GM19025 (cell line): ENCODE results near the gene CRTAC1.

Experiments
- ATAC-seq: cut with Tn5 transposase; IDR thresholded peaks from one replicate; pipeline ENCODE4 v1.9.1; 2021; ENCODE audit warnings: mild to moderate bottlenecking, low read depth, moderate library complexity; ENCODE audit not compliant: unreplicated experiment

CRTAC1 gene

DNA sequence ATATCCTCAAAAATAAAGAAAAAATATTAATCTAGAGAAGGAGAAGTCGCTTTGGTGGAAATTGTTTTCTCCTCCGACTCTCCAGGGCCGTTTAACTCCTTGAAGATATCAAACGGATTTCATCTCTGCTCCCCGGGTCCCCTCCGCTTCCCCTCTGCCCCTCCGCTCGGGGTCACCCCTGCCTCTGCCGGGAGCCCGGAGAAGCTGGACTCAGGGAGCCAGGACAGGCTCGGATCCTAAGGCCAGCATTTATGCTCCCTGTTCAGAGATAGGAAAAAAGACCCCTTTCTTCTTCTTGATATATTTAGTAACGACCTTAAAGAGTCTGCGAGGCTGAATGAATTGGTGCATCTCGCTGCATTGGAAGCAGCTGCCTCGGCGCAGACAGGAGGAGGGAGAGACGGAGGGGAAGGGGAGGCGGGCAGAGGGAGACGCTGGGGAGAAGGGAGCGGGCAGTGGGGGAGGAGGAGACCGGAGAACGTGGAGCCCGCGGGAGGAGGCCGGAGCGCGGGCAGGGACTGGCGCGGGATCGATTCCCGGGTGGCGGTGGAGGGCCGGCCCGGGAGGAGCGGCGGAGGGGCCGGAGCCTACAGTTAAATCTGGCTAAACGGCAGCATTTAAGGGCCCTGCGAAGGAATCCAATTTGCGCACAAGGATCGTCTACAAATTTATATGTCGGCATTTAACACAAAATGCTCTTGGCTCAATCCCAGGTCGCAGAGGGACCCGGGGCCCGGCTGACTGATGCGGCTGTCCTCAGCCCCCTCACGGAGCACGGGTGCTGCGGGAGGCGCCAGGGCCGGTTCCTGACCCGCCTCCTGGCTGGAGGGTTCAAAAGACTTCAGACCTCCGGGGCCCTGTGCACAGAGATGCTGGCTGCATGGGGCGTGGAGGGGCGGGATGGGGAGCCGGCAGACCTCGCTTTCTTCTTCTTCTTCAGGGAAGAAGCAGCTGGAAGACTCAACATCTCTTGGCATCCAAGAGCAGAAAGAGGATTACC lies 55.6 kb downstream of the CRTAC1 start:
- no peak for ATAC-seq

DNA sequence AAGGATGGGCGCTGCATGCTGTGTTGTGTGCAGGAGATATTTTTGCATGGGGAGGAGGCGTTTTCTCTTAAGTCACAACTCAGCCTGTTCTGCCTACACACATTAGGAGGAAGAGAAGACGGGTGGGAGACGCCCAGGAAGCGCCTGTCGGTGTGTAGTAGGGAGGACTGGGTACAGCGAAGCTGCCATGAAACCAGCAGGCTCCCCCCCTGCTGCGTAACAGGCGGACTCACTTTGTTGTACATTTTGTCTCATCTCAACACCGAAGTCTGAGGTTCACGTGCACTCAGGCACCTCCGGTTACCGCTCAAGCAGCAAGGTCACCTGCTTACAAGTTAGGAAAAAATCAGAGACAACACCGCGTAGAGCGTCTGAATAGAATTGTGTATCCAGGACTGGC lies 56.3 kb downstream of the CRTAC1 start:
- ATAC-seq, result no peak

DNA sequence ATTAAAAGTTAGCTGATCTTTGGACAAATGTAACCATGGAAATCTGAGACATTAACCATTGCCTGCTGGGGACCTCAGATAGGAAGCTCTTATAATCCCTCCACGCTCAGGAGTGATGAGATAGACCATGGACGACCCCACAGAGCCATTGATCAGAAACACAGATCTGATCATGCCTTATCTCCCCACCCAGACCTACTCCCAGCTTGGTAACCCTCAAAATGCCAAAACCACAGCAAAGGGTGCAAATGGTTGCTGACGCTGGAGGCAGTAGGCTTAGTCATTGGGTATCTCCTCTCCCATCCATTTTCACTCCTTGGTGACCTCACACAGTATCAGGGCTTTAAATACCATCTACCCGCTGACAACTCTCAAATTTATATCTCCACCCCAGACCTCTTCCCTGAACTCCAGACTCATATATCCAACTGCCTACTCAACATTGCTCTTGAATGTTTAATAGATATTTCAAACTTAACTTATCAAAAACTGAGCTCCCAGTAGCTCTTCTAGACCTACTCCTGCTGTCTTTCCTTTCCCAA lies 60.8 kb downstream of the CRTAC1 start:
- ATAC-seq, result no peak

DNA sequence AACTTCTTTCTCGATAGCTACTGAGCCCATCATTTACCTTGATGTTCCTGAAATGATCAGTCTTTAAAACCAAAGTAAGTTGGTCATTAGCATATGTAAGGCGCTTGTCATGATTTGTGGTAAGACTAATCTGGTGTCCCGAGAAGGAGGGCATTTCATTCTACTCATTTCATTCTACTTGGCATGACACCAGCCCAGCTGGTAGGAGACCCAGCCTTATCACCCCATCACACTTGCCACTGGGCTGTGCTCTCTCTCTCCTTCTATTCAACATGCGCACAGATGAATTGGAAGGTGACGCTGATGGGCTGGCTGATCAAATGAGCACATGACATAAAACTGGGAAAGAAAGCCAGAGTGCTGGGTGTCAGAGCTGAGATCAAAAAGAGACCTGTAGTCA lies 65.7 kb downstream of the CRTAC1 start:
- ATAC-seq, result no peak

DNA sequence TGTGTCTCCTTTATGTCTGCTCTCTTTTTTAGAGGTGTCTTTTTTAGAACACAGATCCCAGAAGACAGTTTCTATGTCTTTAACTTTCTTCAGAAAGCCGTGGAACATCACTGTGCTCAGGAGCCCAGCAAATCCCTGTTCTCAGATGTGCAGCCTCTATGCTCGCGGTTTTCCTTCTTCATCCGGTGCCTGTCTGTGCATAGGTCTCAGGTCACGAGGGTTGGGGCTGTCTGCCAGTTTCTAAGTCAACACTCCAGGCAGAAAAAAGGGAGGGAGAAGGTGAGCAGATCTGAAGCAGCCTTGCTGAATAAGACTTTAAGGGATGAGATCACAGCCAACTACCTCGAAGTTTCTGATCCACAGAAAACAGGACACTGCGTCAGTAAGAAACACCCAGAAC lies 68.5 kb downstream of the CRTAC1 start:
- ATAC-seq, result no peak

DNA sequence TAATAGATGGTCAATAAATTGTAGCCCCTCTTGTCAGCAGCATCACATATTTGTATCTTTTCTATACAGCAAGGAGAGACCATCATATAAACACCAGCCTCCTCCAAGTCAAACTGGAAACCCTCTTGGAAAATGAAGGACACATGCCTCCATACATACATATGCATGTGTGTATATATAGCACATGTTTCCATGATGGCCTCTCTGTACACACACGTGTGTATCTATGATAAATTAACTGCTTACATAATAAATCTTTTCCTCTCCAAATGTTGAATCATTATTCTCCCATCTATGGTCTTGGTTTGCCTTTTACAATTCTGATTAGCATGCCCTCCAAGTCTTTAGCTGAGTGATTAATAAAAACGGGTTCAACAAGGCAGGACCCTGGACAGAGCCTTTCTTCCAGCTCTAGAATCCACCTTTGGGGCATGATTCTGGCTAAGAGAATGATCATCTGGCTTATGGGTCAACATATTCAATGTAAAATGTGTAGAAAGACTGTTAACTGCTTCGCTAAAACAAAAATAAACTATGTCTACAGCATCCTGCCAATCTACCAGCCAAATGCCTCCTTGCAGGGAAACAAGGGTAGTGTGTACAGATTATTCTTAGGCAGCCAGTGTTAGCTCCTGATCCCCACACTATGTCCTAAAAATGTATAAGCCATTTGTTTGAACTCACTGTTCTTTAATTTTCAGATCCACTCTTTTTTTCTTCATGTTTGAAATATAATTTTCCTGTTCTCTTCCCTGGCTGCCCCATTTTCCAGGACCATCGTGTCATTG lies 70.0 kb downstream of the CRTAC1 start:
- ATAC-seq, result no peak

DNA sequence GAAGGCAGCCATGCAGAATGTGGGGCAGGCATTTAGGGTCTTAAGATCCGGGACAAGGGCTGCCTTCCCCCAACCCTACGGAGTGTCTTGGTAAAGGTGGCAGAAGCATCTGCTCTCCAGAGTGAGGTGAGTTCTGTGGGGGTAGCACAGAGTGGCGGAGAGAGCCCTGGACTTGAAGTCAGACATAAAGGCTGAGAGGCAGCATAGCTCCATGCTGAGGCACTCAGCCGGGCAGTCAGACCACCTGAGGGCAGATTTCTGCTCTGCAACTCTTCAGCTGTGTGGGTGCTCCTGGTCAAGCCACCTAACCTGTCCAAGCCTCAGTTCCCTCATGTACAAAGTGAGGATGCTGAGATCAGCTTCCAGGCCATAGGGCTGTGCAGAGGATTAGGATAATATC lies 81.0 kb downstream of the CRTAC1 start:
- no peak for ATAC-seq

DNA sequence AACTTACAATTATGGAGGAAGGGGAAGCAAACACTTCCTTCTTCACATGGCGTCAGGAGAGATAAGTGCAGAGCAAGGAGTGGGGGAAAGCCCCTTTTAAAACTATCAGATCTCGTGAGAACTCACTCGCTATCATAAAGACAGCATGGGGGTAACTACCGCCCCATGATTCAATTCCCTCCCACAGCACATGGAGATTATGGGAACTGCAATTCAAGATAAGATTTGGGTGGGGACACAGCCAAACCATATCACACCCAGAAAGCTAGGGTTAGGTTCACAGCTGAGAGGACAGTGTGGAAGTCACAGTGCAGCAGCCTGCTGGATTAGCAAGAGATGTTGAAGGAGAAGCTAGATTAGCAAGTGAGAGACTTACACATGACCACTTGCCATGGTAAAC lies 81.6 kb downstream of the CRTAC1 start:
- ATAC-seq, result no peak

DNA sequence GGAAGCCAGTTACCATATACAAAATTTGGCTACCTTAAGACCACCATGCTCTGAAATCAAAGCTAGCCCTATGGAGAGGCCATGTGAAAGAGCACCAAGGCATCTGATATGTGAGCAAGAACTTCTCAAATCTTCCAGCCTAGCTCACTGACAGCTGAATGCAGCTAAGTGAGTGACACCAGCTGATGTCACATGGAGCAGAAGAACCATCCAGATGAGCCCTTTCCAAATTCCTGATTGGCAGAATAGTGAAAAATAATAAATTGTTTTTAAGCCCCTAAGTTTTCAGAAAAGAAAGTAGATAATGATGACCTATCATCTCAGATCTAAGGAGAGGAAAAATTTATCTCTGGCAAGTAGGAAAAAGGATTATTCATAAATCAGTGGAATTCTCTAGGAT lies 85.6 kb downstream of the CRTAC1 start:
- ATAC-seq, result no peak

DNA sequence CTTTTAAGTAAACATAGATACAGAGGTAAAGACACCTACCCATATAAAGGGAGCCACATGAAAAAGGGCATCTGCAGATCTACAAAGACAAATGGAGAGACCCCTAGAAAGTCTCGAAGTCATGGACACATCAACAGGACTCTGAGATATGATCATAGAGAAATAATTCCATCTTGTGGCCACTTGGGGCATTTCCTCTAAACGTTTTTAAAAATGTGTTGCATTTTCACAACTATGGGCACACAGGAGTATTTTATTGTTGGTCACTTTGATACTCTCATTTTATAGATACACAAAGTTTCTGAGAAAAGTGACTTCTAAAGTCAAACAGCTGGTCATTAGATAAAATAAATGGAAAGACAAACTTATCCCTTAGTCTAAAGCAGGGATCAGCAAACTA lies 87.1 kb downstream of the CRTAC1 start:
- ATAC-seq, result no peak

DNA sequence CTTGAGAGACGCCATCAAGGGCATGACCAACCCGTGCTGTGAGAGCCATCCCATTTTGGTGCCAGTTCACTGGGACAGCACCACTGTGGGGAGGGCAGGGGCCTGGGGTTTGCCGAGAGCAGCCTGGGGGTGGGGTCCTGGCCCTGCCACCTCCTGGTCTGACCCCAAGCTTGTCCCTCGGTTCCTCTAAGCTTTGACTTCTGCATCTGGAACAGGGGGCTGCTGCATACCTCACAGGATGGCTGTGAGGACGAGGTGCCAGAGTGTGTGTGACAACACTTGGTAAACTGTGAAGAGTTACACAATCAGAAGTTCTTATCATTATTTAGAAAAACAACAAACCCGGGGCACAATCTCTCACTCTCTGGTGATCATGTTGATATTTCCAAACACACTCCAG lies 89.9 kb downstream of the CRTAC1 start:
- no peak for ATAC-seq

DNA sequence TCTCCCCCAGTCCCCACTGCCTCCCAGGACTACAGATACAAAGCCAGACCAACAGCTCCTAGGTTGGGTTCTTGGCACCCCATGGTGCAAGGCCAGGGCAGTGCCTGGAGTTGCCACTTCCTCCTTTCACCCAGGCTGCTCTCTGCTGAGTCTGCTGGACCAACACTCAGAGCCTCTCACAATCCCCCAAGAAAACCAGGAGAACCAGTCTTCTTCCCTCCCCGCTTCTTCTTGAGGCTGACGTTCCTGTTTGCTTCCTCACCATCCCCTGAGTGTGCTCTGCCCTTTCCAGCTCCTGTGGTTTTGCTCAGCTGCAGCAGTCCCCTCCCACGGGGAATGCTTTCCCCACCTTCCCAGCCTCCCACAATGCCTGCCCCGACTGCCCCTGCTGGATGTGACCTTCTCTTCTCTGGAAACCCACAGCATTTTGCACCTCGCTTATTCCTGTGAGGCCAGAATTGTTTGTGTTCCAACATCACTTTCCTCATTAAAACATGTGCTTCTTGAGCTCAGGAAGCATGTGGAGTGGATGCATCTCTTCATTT lies 90.9 kb downstream of the CRTAC1 start:
- no peak for ATAC-seq

DNA sequence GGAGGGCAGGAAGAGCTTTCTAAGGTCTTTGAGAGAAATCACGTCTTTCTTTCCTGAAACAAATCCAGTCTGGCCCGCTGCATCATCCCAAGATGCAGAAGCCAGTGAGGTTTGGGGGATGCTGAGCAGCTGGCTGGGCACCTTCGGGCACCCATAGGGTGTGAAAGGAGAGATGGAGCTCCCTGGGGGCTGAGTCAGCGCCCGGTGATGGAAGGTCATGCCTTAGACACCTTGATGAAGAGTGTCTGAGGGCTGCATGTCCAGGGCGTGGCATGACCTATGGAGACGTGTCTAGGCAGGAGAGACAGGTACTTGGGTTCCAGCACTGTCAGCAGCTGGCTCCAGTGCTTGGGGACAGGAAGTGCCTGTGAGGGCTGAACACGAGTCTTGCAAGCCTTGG lies 92.5 kb downstream of the CRTAC1 start:
- no peak for ATAC-seq

DNA sequence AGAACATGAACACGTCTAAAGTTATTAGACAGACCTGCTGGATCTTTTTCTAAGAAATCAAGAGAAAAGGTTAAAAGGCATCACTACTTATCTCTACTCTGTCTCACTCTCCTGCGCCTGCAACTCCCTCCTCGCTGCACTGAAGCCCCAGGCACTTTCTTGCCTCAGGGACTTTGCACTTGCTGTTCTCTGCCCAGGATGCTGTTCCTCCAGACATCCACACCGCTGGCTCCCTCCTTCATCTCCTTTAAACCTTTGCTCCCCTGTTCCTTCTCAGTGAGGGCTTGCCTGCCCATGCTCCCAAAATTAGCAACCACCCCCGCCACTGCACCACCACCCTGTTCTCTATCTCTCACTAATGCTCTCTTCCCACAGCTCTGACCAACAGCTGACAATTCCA lies 93.4 kb downstream of the CRTAC1 start:
- ATAC-seq, result no peak

DNA sequence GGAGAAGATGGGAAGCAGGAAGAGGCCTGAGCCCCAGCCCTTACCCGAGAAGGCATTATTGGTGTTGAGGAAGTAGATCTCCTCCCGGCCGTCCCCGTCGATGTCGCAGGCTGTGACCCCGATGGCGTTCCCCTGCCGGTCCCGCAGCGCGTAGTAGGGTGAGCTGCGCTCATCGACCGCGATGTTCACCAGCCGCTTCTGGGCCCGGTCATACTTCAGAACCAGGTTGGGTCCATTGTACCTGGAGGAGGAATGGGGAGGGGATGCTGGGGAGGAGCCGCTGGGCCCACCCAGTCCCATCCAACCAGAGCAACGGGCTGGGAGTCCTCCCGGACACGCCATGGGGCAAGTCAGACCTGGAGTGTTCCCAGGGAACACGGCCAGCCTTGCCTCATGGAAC lies 94.3 kb downstream of the CRTAC1 start:
- ATAC-seq, result no peak

DNA sequence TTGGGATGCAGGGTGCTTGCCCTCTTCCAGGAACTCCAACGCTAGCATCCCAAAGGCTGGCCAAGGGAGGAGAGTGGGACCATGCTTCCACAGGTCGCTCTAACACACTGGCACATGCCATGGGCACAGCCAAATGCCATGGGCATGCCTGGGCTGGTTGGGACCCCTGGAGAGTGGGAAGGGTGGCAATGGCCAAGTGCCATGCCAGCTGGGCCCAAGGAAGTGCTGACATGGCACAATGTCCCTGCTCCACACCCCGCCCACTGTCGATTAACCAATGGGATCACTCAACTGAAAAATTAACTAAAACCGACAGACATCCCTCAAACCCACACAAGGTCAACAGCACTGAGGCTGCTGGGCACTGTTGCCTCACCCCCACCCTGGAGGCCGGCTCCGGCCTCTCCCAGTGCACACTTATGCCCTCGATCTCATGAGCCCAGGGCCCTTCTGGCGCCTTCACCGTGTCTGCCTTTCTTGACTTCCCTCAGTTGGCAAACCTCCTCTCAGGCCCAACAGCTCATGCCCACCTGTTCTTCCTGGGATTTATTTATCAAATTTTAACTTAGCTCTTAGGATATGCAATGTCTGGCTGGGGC lies 97.4 kb downstream of the CRTAC1 start:
- no peak for ATAC-seq

DNA sequence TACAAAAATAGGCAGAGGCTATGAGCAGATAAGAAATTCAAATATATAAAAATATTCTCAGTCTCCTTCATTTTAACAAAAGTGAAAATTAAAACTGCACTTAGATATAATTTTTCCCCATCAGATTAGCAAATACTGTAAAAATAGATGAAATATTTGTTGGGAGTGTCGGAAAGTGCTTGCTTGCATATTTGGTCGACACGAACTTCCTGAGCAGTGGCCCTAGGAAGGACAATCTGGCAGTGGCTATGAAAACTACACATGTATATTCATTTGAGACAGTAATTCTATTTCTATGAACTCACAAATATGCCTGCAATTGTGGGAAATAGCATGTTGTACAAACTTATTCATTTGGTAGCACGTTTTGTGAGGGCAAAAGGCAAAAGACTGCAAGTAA lies 99.4 kb downstream of the CRTAC1 start:
- ATAC-seq, result no peak

DNA sequence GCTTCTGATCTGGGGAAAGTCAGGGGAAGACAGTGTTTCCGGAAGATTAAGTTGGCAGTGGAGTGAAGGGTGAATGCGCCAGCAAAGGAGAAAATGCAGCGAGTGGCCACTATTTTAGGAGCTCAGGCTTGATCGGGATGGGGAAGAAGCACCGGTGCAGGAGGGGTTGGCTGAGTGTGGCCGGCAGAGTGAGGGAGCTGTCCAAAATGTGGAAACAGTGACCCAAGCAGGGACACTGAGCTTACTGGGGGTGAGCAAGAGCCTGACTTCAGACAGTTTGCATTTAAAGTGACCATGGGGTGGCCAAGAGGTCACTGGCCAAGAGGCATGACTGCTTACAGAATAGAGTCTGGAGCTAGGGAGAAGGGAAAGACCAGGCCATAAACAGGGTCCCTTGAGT lies 101.5 kb downstream of the CRTAC1 start:
- ATAC-seq, result no peak

DNA sequence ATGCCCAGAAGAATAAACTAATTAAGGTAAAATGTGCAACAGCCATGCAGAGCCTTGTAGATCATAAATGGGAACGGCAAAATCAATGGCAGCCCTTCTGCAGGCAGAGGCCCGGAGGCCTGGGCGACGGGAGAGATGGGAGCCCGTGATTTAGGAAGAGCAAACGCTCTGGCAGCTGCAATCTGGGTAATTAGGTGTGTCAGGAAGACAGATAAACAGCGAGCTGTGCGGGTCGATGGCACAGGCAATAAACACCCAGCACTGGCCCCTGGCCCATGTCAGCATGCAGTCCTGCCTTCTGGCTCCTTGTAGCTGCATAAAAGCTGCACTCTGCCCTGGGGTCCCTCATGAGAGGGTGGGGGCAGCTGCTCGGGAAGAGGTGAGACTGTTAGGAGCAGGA lies 102.8 kb downstream of the CRTAC1 start:
- ATAC-seq, result no peak

DNA sequence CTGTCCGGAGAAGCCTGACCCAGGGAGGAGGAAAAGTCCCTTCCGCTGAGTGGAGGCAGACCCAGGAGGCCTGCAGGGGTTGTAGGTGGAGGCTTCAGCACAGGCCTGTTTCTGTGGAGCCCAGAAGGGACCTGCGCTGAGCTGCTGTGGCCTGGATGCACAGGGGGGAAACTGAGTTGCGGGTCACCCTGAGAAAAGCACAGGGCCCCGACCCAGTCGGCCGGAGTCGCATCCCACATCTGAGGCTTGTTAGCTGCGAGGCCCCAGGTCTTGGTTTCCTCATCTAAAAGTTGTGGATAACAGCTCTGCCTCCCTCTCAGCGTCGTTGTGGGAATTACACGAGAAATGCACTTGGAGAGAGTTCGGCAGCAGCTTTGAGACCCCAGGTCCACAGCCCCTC lies 104.4 kb downstream of the CRTAC1 start:
- ATAC-seq, result no peak
